ENCODE results near the gene SPINDOC. TPM values are rescaled to one million over a fixed set of nuclear protein-coding genes. Genes with fewer than 3 reads are reported as not detected.

SPINDOC gene
- total RNA-seq, 2 donors from 2014 or later, result 17.8 to 36.2 TPM

DNA sequence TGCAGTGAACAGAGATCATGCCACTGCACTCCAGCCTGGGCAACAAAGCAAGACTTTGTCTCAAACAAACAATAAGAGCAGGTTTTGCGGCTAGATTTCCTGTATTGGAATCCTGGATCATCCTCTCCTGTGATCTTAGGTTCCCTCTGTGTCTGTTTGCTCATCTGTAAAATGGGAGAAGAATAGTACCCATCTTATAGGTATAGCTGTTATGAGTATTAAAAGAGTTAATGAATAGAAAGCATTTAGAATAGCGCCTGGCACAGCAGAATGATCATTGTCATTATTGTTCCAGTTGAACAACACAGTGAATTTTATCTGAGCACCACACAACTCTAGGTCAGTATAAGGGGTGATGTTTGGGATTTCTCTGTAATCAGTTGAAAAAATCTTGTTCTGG lies 36.4 kb downstream of the SPINDOC start:
- Histone ChIP-seq H3K4me3 (no peak overlapping the region), H3K36me3 (no peaks in the 10 kb centered on the region), H3K27me3 (replicated peaks; ENCODE audit: insufficient read depth) (no peaks in the 10 kb centered on the region), H3K4me1 (replicated peaks) (peaks cover 31% of the 10 kb centered on the region), H3K9me3 (no peaks in the 10 kb centered on the region), H3K27ac (peak overlapping the region; percentile 27 to 93)
- no peak for DNase-seq (ENCODE audit: low spot score)
- TF ChIP-seq POLR2A (IDR thresholded peaks at IDR 0.05) (no peak), POLR2AphosphoS5 (IDR thresholded peaks at IDR 0.05) (no peak)
- TF ChIP-seq, protein P1, sequence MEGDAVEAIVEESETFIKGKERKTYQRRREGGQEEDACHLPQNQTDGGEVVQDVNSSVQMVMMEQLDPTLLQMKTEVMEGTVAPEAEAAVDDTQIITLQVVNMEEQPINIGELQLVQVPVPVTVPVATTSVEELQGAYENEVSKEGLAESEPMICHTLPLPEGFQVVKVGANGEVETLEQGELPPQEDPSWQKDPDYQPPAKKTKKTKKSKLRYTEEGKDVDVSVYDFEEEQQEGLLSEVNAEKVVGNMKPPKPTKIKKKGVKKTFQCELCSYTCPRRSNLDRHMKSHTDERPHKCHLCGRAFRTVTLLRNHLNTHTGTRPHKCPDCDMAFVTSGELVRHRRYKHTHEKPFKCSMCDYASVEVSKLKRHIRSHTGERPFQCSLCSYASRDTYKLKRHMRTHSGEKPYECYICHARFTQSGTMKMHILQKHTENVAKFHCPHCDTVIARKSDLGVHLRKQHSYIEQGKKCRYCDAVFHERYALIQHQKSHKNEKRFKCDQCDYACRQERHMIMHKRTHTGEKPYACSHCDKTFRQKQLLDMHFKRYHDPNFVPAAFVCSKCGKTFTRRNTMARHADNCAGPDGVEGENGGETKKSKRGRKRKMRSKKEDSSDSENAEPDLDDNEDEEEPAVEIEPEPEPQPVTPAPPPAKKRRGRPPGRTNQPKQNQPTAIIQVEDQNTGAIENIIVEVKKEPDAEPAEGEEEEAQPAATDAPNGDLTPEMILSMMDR (IDR thresholded peaks at IDR 0.05), result no peak
- intact Hi-C loops (cut with DNase I), result no loop called here
- WGBS, result 63% methylated on average over 2 of the region's 2 CpGs

DNA sequence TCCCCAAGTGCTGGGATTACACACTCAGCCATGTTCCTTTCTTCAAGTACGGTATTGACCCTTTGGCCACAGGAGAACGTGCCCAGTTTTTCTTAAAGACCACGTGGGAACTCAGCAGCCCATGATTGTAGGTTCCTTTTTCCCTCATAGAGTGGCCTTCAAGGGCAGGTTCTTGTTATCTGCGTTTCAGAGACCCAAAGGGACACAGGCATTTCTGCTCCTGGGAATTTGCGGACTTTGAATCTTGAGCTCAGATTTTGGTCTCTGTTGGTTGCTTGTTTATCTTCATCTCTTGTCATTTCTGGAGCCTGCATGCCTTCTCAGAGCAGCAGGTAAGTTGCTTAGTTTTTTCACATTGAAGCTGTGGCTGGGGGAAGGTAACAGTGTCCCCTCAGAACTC lies 37.7 kb downstream of the SPINDOC start:
- TF ChIP-seq, protein P1 (IDR thresholded peaks at IDR 0.05), result no peak
- TF ChIP-seq POLR2AphosphoS5 (IDR thresholded peaks at IDR 0.05), result no peak
- no peak for TF ChIP-seq POLR2A (IDR thresholded peaks at IDR 0.05)
- H3K27me3 ChIP-seq (replicated peaks; ENCODE audit: insufficient read depth), result no peaks in the 10 kb centered on the region
- peaks cover 19% of the 10 kb centered on the region for H3K4me1 ChIP-seq (replicated peaks)
- no peaks in the 10 kb centered on the region for H3K36me3 ChIP-seq
- 89% methylated on average over 5 of the region's 5 CpGs for WGBS
- no peak for DNase-seq (ENCODE audit: low spot score)
- no peak overlapping the region for H3K4me3 ChIP-seq
- H3K27ac ChIP-seq, result peak overlapping the region; percentile 43 to 58
- intact Hi-C loops (cut with DNase I), result no loop called here
- H3K9me3 ChIP-seq, result no peaks in the 10 kb centered on the region

DNA sequence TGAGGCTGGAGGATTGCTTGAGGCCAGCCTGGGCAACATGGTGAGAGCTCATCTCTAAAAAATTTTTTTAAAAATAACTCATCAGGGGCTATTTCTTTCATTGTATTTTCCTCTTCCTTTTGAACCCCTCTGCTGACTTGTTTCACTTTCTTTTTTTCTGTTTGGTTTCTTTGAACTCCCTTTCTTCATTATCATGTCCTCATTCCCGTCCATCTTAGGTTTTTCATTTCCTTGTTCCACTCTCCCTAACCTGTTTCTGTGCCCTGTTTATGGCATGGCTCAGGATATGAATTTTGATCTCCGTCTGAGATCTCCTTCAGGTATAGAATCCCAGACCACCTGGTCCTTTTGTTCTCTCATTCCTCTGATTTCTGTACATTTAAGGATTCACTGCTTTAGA lies 38.1 kb downstream of the SPINDOC start:
- Histone ChIP-seq H3K9me3 (no peaks in the 10 kb centered on the region), H3K27me3 (replicated peaks; ENCODE audit: insufficient read depth) (no peaks in the 10 kb centered on the region), H3K4me3 (no peak overlapping the region), H3K27ac (peak overlapping the region; percentile 43 to 58), H3K36me3 (no peaks in the 10 kb centered on the region), H3K4me1 (replicated peaks) (peaks cover 18% of the 10 kb centered on the region)
- TF ChIP-seq POLR2AphosphoS5 (IDR thresholded peaks at IDR 0.05) (no peak), POLR2A (IDR thresholded peaks at IDR 0.05) (no peak)
- TF ChIP-seq, protein P1 (IDR thresholded peaks at IDR 0.05), result no peak
- intact Hi-C loops (cut with DNase I), result no loop called here
- 43% methylated on average over 2 of the region's 2 CpGs for WGBS
- DNase-seq (ENCODE audit: low spot score), result no peak

DNA sequence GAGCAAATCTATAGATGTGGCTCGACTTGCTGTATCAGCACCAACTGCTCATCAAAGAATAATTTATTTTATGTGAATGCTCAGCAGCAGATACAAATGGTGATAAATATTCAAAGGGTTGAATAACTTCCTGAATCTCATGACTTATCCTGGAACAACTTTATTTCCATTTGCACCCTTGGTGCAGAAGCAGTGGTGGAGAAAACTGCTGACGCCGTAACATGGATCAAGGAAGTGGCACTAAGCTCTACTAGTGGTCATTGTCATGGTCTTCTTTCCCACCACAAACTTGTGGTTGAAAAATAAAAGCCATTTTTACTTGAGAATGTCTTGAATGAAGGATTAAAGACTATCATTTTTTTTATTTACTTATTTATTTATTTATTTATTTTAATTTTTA lies 40.2 kb downstream of the SPINDOC start:
- Histone ChIP-seq H3K4me3 (no peak overlapping the region), H3K4me1 (replicated peaks) (peaks cover 4% of the 10 kb centered on the region), H3K9me3 (no peaks in the 10 kb centered on the region), H3K27me3 (replicated peaks; ENCODE audit: insufficient read depth) (no peaks in the 10 kb centered on the region), H3K27ac (no peak overlapping the region), H3K36me3 (no peaks in the 10 kb centered on the region)
- intact Hi-C loops (cut with DNase I), result no loop called here
- DNase-seq (ENCODE audit: low spot score), result no peak
- 80% methylated on average over 3 of the region's 3 CpGs for WGBS
- TF ChIP-seq POLR2AphosphoS5 (IDR thresholded peaks at IDR 0.05) (no peak), POLR2A (IDR thresholded peaks at IDR 0.05) (no peak)

DNA sequence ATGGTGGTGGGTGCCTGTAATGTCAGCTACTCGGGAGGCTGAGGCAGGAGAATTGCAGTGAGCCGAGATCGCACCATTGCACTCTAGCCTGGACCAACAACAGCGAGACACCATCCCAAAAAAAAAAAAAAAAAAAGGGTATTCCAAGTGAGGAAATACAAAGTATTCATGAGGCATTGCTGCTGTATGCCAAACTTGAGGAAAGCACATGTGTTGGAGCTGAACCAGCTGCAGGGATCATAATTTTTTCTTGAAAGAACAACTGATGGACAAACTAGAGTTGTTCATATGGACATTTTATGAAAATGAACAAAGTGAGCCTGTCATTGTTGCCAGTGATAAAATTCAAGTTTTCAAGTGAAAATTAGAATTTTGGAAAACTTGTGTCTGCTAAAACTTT lies 41.4 kb downstream of the SPINDOC start:
- no peak overlapping the region for H3K27ac ChIP-seq
- no peaks in the 10 kb centered on the region for H3K9me3 ChIP-seq
- intact Hi-C loops (cut with DNase I), result no loop called here
- TF ChIP-seq POLR2A (IDR thresholded peaks at IDR 0.05) (no peak), POLR2AphosphoS5 (IDR thresholded peaks at IDR 0.05) (no peak)
- TF ChIP-seq, protein P1 (IDR thresholded peaks at IDR 0.05), result no peak
- 99% methylated on average over 4 of the region's 4 CpGs for WGBS
- H3K4me3 ChIP-seq, result no peak overlapping the region
- H3K4me1 ChIP-seq (replicated peaks), result no peaks in the 10 kb centered on the region
- H3K36me3 ChIP-seq, result no peaks in the 10 kb centered on the region
- no peaks in the 10 kb centered on the region for H3K27me3 ChIP-seq (replicated peaks; ENCODE audit: insufficient read depth)
- DNase-seq (ENCODE audit: low spot score), result no peak

All from prostate gland (tissue), 2 donors.